ENCODE measurements around the gene ATL2. TPM values are rescaled to one million over a fixed set of nuclear protein-coding genes. Genes with fewer than 3 reads are reported as not detected.

The ATL2 gene
- total RNA-seq, 4 donors from 2014 or later, result 147 to 220 (median 187) TPM

DNA sequence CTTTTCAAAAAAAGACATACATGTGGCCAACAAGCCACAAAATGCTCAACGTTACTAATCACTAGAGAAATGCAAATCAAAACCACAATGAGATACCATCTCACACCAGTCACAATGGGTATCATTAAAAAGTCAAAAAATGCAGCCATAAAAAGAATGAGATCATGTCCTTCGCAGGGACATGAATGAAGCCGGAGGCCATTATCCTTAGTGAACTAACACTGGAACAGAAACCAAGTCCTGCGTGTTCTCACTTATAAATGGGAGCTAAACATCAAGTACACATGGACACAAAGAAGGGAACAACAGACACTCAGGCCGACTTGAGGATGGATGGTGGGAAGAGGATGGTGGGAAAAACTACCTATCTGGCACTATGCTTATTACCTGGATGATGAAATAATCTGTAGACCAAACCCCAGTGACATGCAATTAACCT, 17.8 kb upstream of the ATL2 start:
- TF ChIP-seq POLR2A (IDR thresholded peaks at IDR 0.05), result no peak
- TF ChIP-seq, protein P1, sequence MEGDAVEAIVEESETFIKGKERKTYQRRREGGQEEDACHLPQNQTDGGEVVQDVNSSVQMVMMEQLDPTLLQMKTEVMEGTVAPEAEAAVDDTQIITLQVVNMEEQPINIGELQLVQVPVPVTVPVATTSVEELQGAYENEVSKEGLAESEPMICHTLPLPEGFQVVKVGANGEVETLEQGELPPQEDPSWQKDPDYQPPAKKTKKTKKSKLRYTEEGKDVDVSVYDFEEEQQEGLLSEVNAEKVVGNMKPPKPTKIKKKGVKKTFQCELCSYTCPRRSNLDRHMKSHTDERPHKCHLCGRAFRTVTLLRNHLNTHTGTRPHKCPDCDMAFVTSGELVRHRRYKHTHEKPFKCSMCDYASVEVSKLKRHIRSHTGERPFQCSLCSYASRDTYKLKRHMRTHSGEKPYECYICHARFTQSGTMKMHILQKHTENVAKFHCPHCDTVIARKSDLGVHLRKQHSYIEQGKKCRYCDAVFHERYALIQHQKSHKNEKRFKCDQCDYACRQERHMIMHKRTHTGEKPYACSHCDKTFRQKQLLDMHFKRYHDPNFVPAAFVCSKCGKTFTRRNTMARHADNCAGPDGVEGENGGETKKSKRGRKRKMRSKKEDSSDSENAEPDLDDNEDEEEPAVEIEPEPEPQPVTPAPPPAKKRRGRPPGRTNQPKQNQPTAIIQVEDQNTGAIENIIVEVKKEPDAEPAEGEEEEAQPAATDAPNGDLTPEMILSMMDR (IDR thresholded peaks at IDR 0.05), result no peak
- intact Hi-C loops (cut with DNase I; ENCODE audit: low total_unique reads), result no loop called here
- DNase-seq (ENCODE audit: low spot score in 2 of 2), result no peak
- 25 to 38% methylated on average over 5 of the region's 5 CpGs for WGBS, 2 donors
- no peak overlapping the region for H3K4me3 ChIP-seq (ENCODE audit: low read depth, poor library complexity, severe bottlenecking)

DNA sequence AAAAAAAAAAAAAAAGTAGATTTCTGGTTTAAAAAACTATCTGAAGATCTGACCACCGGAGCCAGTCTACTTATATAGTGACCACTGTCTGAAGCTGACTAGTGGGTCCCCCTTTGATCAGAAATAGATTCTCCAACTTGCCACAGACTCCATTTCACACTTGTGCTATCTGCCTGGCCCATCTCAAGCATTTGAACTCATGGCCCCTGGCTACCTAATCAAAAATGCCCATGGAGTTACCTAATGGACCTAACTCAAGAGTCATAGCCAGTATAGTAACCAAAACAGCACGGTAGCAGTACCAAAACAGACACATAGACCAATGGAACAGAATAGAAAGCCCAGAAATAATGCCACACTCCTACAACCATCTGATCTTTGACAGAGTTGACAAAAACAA, 17.0 kb upstream of the ATL2 start:
- intact Hi-C loops (cut with DNase I; ENCODE audit: low total_unique reads), result no loop called here
- TF ChIP-seq, protein P1 (IDR thresholded peaks at IDR 0.05), result no peak
- TF ChIP-seq POLR2A (IDR thresholded peaks at IDR 0.05), result no peak
- 92 to 100% methylated on average over 2 of the region's 2 CpGs for WGBS, 2 donors

DNA sequence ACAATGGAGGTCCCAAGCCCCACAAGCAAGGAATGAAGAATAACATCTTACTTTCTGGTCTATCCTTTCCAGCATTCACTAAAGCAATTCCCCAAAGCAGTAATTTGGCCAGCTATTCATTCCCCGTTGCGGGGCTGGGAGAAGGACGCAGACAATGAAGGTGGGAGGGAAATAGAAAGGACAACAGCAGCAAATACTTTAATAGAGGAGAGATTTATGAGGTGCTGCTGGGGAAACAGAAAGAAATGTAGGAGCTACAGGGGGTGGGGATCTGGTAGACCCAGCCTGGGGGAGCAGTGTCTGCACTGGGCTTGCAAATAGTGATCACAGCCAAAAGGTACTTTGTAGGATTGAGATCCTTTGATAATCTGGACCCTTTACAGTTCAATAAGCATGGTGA, 13.9 kb upstream of the ATL2 start:
- TF ChIP-seq, protein P1 (IDR thresholded peaks at IDR 0.05), result no peak
- no peak for TF ChIP-seq POLR2A (IDR thresholded peaks at IDR 0.05)
- no peak overlapping the region for H3K4me3 ChIP-seq (ENCODE audit: low read depth, poor library complexity, severe bottlenecking)
- 80% methylated on average over 3 of the region's 3 CpGs for WGBS, 2 donors
- DNase-seq (ENCODE audit: low spot score in 2 of 2), result no peak
- intact Hi-C loops (cut with DNase I; ENCODE audit: low total_unique reads), result no loop called here

More for the DNA sequence above, 17.0 kb upstream of the ATL2 start:
- no peak for DNase-seq (ENCODE audit: low spot score in 2 of 2)
- H3K4me3 ChIP-seq (ENCODE audit: low read depth, poor library complexity, severe bottlenecking), result no peak overlapping the region

DNA sequence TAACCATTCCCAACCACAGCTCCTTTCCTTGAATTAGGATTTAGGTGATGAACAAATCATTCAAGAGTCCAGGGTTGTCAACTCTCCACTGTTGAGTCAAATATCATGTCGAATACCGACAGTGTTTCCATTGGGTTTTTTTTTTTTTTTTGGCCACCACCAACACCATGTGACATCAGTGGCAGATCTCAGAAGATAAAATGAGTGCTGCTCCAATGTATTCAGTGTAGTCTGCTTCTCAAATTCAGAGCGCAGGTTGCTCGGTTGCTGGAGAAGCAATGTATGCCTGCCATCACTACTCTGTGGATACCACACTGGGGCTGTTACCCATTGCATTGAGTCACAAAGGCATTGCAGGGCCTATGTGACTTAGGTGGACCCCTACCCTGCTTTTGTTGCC, 10.8 kb upstream of the ATL2 start:
- no peak for DNase-seq (ENCODE audit: low spot score in 2 of 2)
- H3K4me3 ChIP-seq (ENCODE audit: low read depth, poor library complexity, severe bottlenecking), result no peak overlapping the region
- intact Hi-C loops (cut with DNase I; ENCODE audit: low total_unique reads), result no loop called here
- TF ChIP-seq, protein P1 (IDR thresholded peaks at IDR 0.05), result no peak
- no peak for TF ChIP-seq POLR2A (IDR thresholded peaks at IDR 0.05)
- WGBS, 2 donors, result 82 to 86% methylated on average over 4 of the region's 4 CpGs

DNA sequence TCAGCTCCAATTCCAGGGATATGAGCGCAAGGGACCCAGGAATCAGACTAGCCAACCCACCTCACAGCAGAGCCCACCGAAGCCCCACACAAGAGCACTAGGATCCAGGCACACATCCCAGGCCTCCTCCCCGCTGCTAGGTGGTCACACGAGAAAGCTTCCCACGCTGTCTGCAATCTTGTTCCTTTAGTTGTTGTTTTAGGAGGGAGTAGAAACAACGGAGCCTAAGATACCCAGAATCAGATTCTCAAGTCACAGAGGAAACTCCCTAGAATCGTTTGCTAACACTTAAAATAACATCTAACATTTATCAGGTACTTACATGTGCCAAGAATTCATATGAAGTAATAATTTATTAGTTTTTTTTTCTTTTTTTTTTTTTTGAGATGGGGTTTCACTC, 9.7 kb upstream of the ATL2 start:
- intact Hi-C loops (cut with DNase I; ENCODE audit: low total_unique reads), result no loop called here
- TF ChIP-seq POLR2A (IDR thresholded peaks at IDR 0.05), result no peak
- TF ChIP-seq, protein P1 (IDR thresholded peaks at IDR 0.05), result no peak
- 70 to 80% methylated on average over 7 of the region's 7 CpGs for WGBS, 2 donors
- H3K4me3 ChIP-seq (ENCODE audit: low read depth, poor library complexity, severe bottlenecking), result no peak overlapping the region
- DNase-seq (ENCODE audit: low spot score in 2 of 2), result peak in 1 of 2 donors; percentile 45

DNA sequence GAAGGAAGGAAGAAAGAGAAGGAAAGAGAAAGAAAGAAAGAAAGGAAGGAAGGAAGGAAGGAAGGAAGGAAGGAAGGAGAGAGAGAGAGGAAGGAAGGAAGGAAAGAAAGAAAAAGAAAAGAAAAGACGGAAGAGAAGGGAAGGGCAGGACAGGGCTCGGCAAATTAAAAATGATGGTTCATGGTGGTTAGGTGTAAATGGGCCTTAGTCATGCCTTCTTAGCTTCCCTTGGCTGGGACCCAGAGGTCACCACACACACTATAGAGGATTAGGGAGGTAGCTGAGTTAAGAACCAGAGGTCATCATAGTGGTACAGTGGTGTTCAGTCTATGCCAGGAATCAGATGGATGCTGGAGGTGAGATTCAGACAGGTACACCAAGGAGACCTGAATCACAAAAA, 9.3 kb upstream of the ATL2 start:
- WGBS, 2 donors, result 65 to 69% methylated on average over 2 of the region's 2 CpGs

More for the DNA sequence above, 9.3 kb upstream of the ATL2 start:
- TF ChIP-seq, protein P1 (IDR thresholded peaks at IDR 0.05), result no peak
- TF ChIP-seq POLR2A (IDR thresholded peaks at IDR 0.05), result no peak
- DNase-seq (ENCODE audit: low spot score in 2 of 2), result no peak
- no peak overlapping the region for H3K4me3 ChIP-seq (ENCODE audit: low read depth, poor library complexity, severe bottlenecking)
- intact Hi-C loops (cut with DNase I; ENCODE audit: low total_unique reads), result no loop called here
